Activated CD8-positive, alpha-beta T cell treated with anti-CD3 and anti-CD28 coated beads for 36 hours (primary cell): ENCODE measurements around the gene METTL16. TPM values are rescaled to one million over a fixed set of nuclear protein-coding genes. Genes with fewer than 3 reads are reported as not detected.

Experiments used
- ATAC-seq: fragments of 200-7000 bp; cut with Tn5 transposase; one replicate; pipeline ENCODE4 v1.10.0; 2021; ENCODE audit warnings: mild to moderate bottlenecking, moderate library complexity
- CTCF ChIA-PET: fragments of 350-600 bp; sonication (Branson Sonifier 250); formaldehyde crosslinking; loops from one replicate; lab custom pipeline; 2021; ENCODE audit warnings: antibody characterized with exemption; lab: Charles Lee
- POLR2A ChIA-PET: fragments of 350-600 bp; sonication (Branson Sonifier 250); formaldehyde crosslinking; loops from one replicate; lab custom pipeline; 2021; ENCODE audit warnings: antibody characterized with exemption; lab: Charles Lee
- DNase-seq: peaks from one replicate; pipeline ENCODE4 v3.0.0-alpha.2; 2020
- H3K27ac Mint-ChIP-seq: one replicate; pipeline ENCODE4 v1.8.0; 2021; ENCODE audit warnings: mild to moderate bottlenecking, mixed read lengths
- H3K27me3 Mint-ChIP-seq: one replicate; pipeline ENCODE4 v1.8.0; 2021; ENCODE audit warnings: mixed read lengths
- H3K36me3 Mint-ChIP-seq: one replicate; pipeline ENCODE4 v1.8.0; 2021; ENCODE audit warnings: low read depth, mixed read lengths
- H3K4me1 Mint-ChIP-seq: one replicate; pipeline ENCODE4 v1.8.0; 2021; ENCODE audit warnings: low read depth, mixed read lengths
- H3K4me3 Mint-ChIP-seq: one replicate; pipeline ENCODE4 v1.8.0; 2021; ENCODE audit warnings: mild to moderate bottlenecking, moderate library complexity, mixed read lengths
- H3K9me3 Mint-ChIP-seq: one replicate; pipeline ENCODE4 v1.8.0; 2021; ENCODE audit warnings: mixed read lengths
- CTCF ChIP-seq: fragments of 200-600 bp; IDR thresholded peaks from one replicate; pipeline ENCODE4 v1.8.0; 2022; ENCODE audit warnings: antibody characterized with exemption, mild to moderate bottlenecking
- intact Hi-C: fragments of 100-400 bp; cut with micrococcal nuclease; formaldehyde crosslinking; loops from one replicate; pipeline ENCODE4 v1.10.0; 2022
- total RNA-seq, 2 experiments: library from RNA; stranded (reverse); gene quantifications; one replicate each; pipeline ENCODE4 v1.2.3, GENCODE V29; 2021

Gene METTL16
- total RNA-seq, 2 experiments from 2014 or later: 47.9 to 50.3 TPM

- POLR2A ChIA-PET: interaction anchor here (1.4 kb wide), 1 partner anchor 274 kb away, joined by 3 read pairs; no protein-coding TSS in a partner anchor
Measured at GRCh38 chr17:2435181-2435741, 76.4 kb downstream of the METTL16 start.

GRCh38 chr17:2433696-2434095 lies 78.0 kb downstream of the METTL16 start:
- no peak for ATAC-seq
- ChIA-PET CTCF (interaction anchor here (1.6 to 1.7 kb wide), 2 partner anchors 18 to 51 kb away, joined by 9 read pairs; no protein-coding TSS in a partner anchor), POLR2A (interaction anchor here (1.1 kb wide), 1 partner anchor 70 kb away, joined by 3 read pairs; no protein-coding TSS in a partner anchor)
- Mint-ChIP-seq H3K9me3 (no peaks in the 10 kb centered on the region), H3K4me3 (no peak overlapping the region), H3K27me3 (no peaks in the 10 kb centered on the region), H3K36me3 (peaks cover 26% of the 10 kb centered on the region), H3K4me1 (peaks cover 6% of the 10 kb centered on the region), H3K27ac (no peak overlapping the region)
- no peak for DNase-seq
- no peak for TF ChIP-seq CTCF
- intact Hi-C loops: no loop called here

More at GRCh38 chr17:2435181-2435741, 76.4 kb downstream of the METTL16 start:
- intact Hi-C loops: no loop called here
- H3K27me3 Mint-ChIP-seq: no peaks in the 10 kb centered on the region
- DNase-seq (no peak), ATAC-seq (no peak)
- H3K27ac Mint-ChIP-seq: no peak overlapping the region
- peaks cover 31% of the 10 kb centered on the region for H3K36me3 Mint-ChIP-seq
- no peaks in the 10 kb centered on the region for H3K9me3 Mint-ChIP-seq
- TF ChIP-seq CTCF: no peak
- CTCF ChIA-PET: interaction anchor here (1.6 to 1.7 kb wide), 2 partner anchors 19 to 53 kb away, joined by 9 read pairs; no protein-coding TSS in a partner anchor
- H3K4me3 Mint-ChIP-seq: no peak overlapping the region
- H3K4me1 Mint-ChIP-seq: peaks cover 6% of the 10 kb centered on the region

- no peaks in the 10 kb centered on the region for H3K9me3 Mint-ChIP-seq
- TF ChIP-seq CTCF: no peak
- CTCF ChIA-PET: interaction anchor here (3.1 to 4.2 kb wide), 2 partner anchors 12 to 46 kb away, joined by 20 to 30 read pairs; no protein-coding TSS in a partner anchor
- H3K4me3 Mint-ChIP-seq: no peak overlapping the region
- intact Hi-C loops: no loop called here
- H3K27ac Mint-ChIP-seq: no peak overlapping the region
- ATAC-seq (no peak), DNase-seq (no peak)
- H3K27me3 Mint-ChIP-seq: no peaks in the 10 kb centered on the region
- H3K36me3 Mint-ChIP-seq: peaks cover 12% of the 10 kb centered on the region
- H3K4me1 Mint-ChIP-seq: peaks cover 2% of the 10 kb centered on the region
- POLR2A ChIA-PET: interaction anchor here (0.8 kb wide), 1 partner anchor 8 kb away, joined by 3 read pairs; no protein-coding TSS in a partner anchor
Measured at GRCh38 chr17:2427910-2428309, 83.8 kb downstream of the METTL16 start.

- no peak overlapping the region for H3K27ac Mint-ChIP-seq
Measured at GRCh38 chr17:2427215-2427614, 84.5 kb downstream of the METTL16 start.

More at GRCh38 chr17:2427215-2427614, 84.5 kb downstream of the METTL16 start:
- TF ChIP-seq CTCF: no peak
- intact Hi-C loops: no loop called here
- ChIA-PET POLR2A (interaction anchor here (0.8 kb wide), 1 partner anchor 9 kb away, joined by 3 read pairs; no protein-coding TSS in a partner anchor), CTCF (interaction anchor here (3.1 to 4.2 kb wide), 2 partner anchors 11 to 45 kb away, joined by 20 to 30 read pairs; no protein-coding TSS in a partner anchor)
- H3K9me3 Mint-ChIP-seq: no peaks in the 10 kb centered on the region
- H3K4me1 Mint-ChIP-seq: peaks cover 2% of the 10 kb centered on the region
- peaks cover 14% of the 10 kb centered on the region for H3K36me3 Mint-ChIP-seq
- ATAC-seq (no peak), DNase-seq (no peak)
- H3K4me3 Mint-ChIP-seq: no peak overlapping the region
- no peaks in the 10 kb centered on the region for H3K27me3 Mint-ChIP-seq
